Measurements from ENCODE around the gene MTMR1.

DNA sequence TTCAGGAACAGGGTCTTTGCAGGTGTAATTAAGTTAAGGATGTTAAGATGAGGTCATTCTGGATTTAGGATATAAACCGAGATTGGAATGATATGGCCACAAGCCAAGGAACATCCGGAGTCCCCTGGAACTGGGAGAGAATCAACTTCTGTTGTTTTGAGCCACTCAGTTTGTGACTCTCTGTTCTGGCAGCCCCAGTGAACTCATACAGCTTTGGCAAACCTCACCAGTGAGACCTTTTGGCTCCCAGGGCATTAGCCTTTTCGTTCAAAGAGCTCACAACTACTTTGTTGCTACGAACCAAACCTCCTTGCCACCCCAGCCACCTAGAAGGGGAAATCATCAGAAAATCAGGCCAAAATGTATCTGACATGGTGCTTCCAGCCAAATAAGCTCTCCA is 80.4 kb downstream of the MTMR1 start:
- TF ChIP-seq, protein P1, sequence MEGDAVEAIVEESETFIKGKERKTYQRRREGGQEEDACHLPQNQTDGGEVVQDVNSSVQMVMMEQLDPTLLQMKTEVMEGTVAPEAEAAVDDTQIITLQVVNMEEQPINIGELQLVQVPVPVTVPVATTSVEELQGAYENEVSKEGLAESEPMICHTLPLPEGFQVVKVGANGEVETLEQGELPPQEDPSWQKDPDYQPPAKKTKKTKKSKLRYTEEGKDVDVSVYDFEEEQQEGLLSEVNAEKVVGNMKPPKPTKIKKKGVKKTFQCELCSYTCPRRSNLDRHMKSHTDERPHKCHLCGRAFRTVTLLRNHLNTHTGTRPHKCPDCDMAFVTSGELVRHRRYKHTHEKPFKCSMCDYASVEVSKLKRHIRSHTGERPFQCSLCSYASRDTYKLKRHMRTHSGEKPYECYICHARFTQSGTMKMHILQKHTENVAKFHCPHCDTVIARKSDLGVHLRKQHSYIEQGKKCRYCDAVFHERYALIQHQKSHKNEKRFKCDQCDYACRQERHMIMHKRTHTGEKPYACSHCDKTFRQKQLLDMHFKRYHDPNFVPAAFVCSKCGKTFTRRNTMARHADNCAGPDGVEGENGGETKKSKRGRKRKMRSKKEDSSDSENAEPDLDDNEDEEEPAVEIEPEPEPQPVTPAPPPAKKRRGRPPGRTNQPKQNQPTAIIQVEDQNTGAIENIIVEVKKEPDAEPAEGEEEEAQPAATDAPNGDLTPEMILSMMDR (conservative IDR thresholded peaks at IDR 0.05): no peak
- no peak for TF ChIP-seq EZH2 (IDR thresholded peaks at IDR 0.05; ENCODE audit: low read depth)

Measured in PC-9 (cell line).